Heart right ventricle (tissue), 16 donors: ENCODE data around the gene SALL4. TPM values are rescaled to one million over a fixed set of nuclear protein-coding genes. Genes with fewer than 3 reads are reported as not detected.

Source experiments
- ATAC-seq, 8 donors: fragments of 200-7000 bp; cut with Tn5 transposase; one replicate each; pipeline ENCODE4 v1.9.1; 2020; ENCODE audit warnings: mild to moderate bottlenecking in 8 of 8, moderate library complexity in 8 of 8, moderate number of reproducible peaks in 1 of 8
- DNase-seq, 2 donors: peaks; one replicate each; pipeline ENCODE4 v3.0.0-alpha.2; 2020
- H3K27ac ChIP-seq, 10 donors: fragments of 200-600 bp; sonication (generic) in 2 of 10; one replicate each; pipeline versions ENCODE4 v1.5.0 to v1.8.0; 2020 to 2022; ENCODE audit warnings: mild to moderate bottlenecking in 3 of 10
- H3K27me3 ChIP-seq, 7 donors: fragments of 200-600 bp; one replicate each; pipeline ENCODE4 v1.8.0; 2021 to 2022; ENCODE audit warnings: mild to moderate bottlenecking in 2 of 7
- H3K36me3 ChIP-seq, 9 donors: fragments of 200-600 bp; sonication (generic) in 1 of 9; one replicate each; pipeline versions ENCODE4 v1.5.0 to v1.8.0; 2020 to 2022; ENCODE audit warnings: mild to moderate bottlenecking in 2 of 9
- H3K4me1 ChIP-seq, 9 donors: fragments of 200-600 bp; sonication (generic) in 1 of 9; one replicate each; pipeline versions ENCODE4 v1.5.0 to v1.8.0; 2020 to 2022; ENCODE audit warnings: mild to moderate bottlenecking in 4 of 9
- H3K4me3 ChIP-seq, 10 donors: fragments of 200-600 bp; sonication (generic) in 2 of 10; one replicate each; pipeline versions ENCODE4 v1.5.0 to v1.8.0; 2020 to 2022; ENCODE audit warnings: mild to moderate bottlenecking in 7 of 10, moderate library complexity in 2 of 10
- H3K9me3 ChIP-seq, 11 donors: fragments of 200-600 bp in 10 of 11; sonication (generic) in 2 of 11; one replicate each; pipeline versions ENCODE4 v1.5.0 to v1.8.0; 2013 to 2022; ENCODE audit warnings: mild to moderate bottlenecking in 2 of 11, control low read depth in 1 of 11, moderate library complexity in 1 of 11
- WGBS, 2 donors: extraction: QIAGEN DNeasy Blood & Tissue Kit; methylation state at CpG; one replicate each; pipeline ENCODE4 v1.1.7; 2013; ENCODE audit warnings: inconsistent platforms in 1 of 2; 5-methylcytosine and 5-hydroxymethylcytosine counted together
- intact Hi-C, 10 donors: fragments of 100-400 bp; cut with DNase I; formaldehyde crosslinking; loops; one replicate each; pipeline versions ENCODE4 v1.11.1 to v1.14.2; 2022
- polyA plus RNA-seq, 2 donors: library from polyadenylated mRNA; stranded (reverse); fragments of 200-250 nt; gene quantifications; one replicate each; pipeline ENCODE4 v1.2.3, GENCODE V29; 2013
- total RNA-seq, 10 donors: library from RNA; stranded (reverse); fragmentation: NEBNext Ultra II Directional in 3 of 10; extraction: Animal tissue kit (Norgen Biotek cat#: 25700) in 3 of 10; gene quantifications; one replicate each; pipeline versions ENCODE4 v1.2.1 to v1.2.4, GENCODE V29; 2021 to 2023
- TF ChIP-seq, protein P1 (sequence below), 9 donors: fragments of 200-600 bp; sonication (generic) in 2 of 9; IDR thresholded peaks; one replicate each; pipeline versions ENCODE4 v1.5.0 to v1.8.0; 2021 to 2022; ENCODE audit warnings: antibody characterized with exemption in 9 of 9, mild to moderate bottlenecking in 5 of 9, moderate library complexity in 1 of 9
- donor health status: Arrhythmogenic right ventricular cardiomyopathy.
- donor health status: ischemic (EF 13 %, LVEDD 7.1; RV severe dilation, severe dysfunction).
- donor health status: healthy with polysubstance abuse.
- donor health status: DM: no; HTN: yes; CAD: no.
- donor health status: DM: no; HTN: no; CAD: no.
- donor health status: ischemic (EF 25% LVEDD 6.9; RV normal size, moderate dysfunction).
- donor health status: ischemic (EF 25% LVEDD 5.7; RV mildly dilated, moderate dysfunction).
- donor health status: healthy.
- donor health status: DM: yes; HTN: yes; CAD: no.
- donor health status: Ischemic cardiomyopathy.
- donor health status: ischemic (EF 35%, LVEDD 5.7; RV mildly dilated, moderate dysfunction).
- donor health status: nonischemic (EF 11% LVEDD 7.7; RV severe dilation, severe dysfunction).
- donor health status: DM: yes; HTN: yes; CAD: no.
- donor health status: PGD.
- donor health status: ischemic (EF 29% LVEDD 5.4; RV normal size, mild dysfunction).
- donor health status: nonischemic (EF 23%, LVEDD 6.1; RV moderate dilation, normal function).

The SALL4 gene
- total and polyA plus RNA-seq, 12 donors, result 0.01 to 0.22 (median 0.06) TPM; not detected in 6

DNA sequence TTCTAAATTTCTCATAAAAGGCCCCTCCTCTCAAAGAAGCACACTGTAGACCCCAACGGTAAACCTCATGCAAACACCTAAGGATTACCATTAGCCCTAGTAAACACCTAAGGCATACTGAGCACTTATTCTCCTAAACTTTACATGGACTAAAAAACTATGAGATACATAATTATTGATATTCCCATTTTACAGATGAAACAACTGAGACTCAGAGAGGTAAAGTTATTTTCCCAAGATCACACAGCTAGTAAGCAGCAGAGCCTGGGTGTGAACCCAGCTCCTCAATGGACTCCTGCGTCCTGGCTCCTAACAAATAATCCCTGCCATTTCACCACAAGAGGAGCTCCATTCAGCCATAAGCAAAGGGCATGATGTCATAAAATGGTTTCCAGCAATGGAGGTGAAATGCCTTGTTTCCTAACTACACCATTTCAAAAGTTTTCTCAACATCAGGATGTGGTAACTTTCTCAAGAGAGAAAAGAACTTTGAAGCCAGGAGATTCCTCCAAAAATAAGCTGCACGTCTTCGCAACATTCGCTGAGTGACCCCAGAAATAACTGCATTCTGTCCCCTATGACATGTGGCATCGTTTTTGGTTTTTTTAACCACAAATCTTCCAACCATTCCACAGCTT, 38.2 kb downstream of the SALL4 start:
- H3K36me3 ChIP-seq, result no peaks in the 10 kb centered on the region
- peaks cover 0 to 12% (median 0%) of the 10 kb centered on the region in 11 donors for H3K9me3 ChIP-seq
- peaks cover 0 to 24% (median 0%) of the 10 kb centered on the region in 7 donors for H3K27me3 ChIP-seq
- ATAC-seq (no peak), DNase-seq (no peak)
- intact Hi-C loops, result loop anchor here in 2 of 10 donors (10.0 kb wide), 1 partner anchor 109 kb away; no protein-coding TSS in a partner anchor
- TF ChIP-seq, protein P1, sequence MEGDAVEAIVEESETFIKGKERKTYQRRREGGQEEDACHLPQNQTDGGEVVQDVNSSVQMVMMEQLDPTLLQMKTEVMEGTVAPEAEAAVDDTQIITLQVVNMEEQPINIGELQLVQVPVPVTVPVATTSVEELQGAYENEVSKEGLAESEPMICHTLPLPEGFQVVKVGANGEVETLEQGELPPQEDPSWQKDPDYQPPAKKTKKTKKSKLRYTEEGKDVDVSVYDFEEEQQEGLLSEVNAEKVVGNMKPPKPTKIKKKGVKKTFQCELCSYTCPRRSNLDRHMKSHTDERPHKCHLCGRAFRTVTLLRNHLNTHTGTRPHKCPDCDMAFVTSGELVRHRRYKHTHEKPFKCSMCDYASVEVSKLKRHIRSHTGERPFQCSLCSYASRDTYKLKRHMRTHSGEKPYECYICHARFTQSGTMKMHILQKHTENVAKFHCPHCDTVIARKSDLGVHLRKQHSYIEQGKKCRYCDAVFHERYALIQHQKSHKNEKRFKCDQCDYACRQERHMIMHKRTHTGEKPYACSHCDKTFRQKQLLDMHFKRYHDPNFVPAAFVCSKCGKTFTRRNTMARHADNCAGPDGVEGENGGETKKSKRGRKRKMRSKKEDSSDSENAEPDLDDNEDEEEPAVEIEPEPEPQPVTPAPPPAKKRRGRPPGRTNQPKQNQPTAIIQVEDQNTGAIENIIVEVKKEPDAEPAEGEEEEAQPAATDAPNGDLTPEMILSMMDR (IDR thresholded peaks at IDR 0.05), result no peak
- H3K4me1 ChIP-seq, result peaks cover 0 to 19% (median 6%) of the 10 kb centered on the region in 9 donors
- WGBS, 2 donors, result 89 to 92% methylated on average over 6 of the region's 6 CpGs
- no peak overlapping the region for H3K27ac ChIP-seq
- H3K4me3 ChIP-seq, result no peak overlapping the region

DNA sequence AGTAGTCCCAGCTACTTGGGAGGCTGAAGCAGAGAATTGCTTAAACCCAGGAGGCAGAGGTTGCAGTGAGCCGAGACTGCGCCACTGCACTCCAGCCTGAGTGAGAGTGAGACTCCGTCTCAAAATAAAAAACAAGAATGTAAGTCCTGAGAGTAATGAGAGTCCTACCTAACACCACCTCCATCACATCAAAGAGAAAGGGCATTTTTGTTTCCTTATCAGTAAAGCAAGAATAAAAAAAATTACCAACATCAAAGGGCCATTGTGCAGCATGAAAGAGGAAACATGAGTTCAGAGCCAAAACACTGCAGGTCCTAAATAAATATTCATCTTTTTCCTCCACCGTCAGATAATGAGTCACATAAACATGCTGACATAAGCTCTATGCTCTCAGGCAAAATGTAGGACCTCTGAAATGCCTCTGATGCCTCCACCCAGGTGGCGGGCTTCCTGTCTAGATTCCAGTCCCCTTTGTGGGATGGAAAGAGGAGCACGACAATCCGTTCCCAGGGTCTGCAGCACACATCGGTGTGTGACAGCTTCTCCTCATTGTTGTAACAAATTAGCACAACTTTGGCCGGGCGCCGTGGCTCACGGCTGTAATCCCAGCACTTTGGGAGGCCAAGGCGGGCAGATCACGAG, 41.3 kb downstream of the SALL4 start:
- intact Hi-C loops, result loop anchor here in 2 of 10 donors (10.0 kb wide), 1 partner anchor 106 kb away; no protein-coding TSS in a partner anchor
- H3K27ac ChIP-seq, result no peak overlapping the region

DNA sequence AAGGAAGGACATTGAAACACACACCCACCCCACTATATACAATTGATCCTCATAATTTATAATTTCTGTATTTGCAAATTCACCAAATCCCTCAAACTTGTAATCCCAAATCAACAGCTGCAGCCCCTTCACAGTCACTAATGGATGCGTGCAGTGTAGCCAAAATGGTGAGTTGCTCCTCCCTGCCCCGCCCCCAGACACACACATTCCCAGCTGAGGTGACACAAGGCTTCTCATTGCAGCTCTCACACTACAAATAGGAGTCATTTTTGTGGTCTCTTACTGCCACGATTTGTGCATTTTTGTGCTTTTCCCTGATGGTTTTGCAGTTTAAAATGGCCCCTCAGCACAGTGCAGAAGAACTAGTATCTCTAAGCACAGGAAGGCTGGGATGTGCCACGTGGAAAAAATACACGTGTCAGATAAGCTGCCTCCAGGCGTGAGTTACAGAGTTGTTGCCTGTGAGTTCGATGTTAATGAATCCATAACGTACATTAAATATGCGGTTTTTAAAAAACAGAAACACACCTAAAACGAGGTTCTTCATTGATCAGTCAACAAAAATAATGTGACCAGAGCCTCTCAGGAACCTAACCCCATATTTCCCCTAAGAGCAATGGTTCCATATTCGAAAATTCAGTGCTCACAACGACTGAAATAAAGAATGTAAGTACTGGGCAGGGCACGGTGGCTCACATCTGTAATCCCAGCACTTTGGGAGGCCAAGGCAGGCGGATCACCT, 42.4 kb downstream of the SALL4 start:
- no peaks in the 10 kb centered on the region for H3K36me3 ChIP-seq
- peaks cover 0 to 12% (median 0%) of the 10 kb centered on the region in 11 donors for H3K9me3 ChIP-seq
- intact Hi-C loops, result loop anchor here in 2 of 10 donors (10.0 kb wide), 1 partner anchor 105 kb away; no protein-coding TSS in a partner anchor
- ATAC-seq, result no peak
- H3K4me1 ChIP-seq, result peaks cover 0 to 11% (median 0%) of the 10 kb centered on the region in 9 donors
- WGBS, 2 donors, result 90 to 91% methylated on average over 14 of the region's 14 CpGs
- no peaks in the 10 kb centered on the region for H3K27me3 ChIP-seq
- H3K4me3 ChIP-seq, result no peak overlapping the region
- H3K27ac ChIP-seq, result no peak overlapping the region
- TF ChIP-seq, protein P1 (IDR thresholded peaks at IDR 0.05), result no peak
- DNase-seq, result no peak

More for the DNA sequence above, 41.3 kb downstream of the SALL4 start:
- peaks cover 0 to 11% (median 0%) of the 10 kb centered on the region in 9 donors for H3K4me1 ChIP-seq
- TF ChIP-seq, protein P1 (IDR thresholded peaks at IDR 0.05), result no peak
- ATAC-seq (peak in 1 of 8 donors; percentile 37), DNase-seq (no peak)
- no peaks in the 10 kb centered on the region for H3K27me3 ChIP-seq
- peaks cover 0 to 12% (median 0%) of the 10 kb centered on the region in 11 donors for H3K9me3 ChIP-seq
- H3K4me3 ChIP-seq, result no peak overlapping the region
- no peaks in the 10 kb centered on the region for H3K36me3 ChIP-seq
- WGBS, 2 donors, result 75 to 76% methylated on average over 14 of the region's 14 CpGs

DNA sequence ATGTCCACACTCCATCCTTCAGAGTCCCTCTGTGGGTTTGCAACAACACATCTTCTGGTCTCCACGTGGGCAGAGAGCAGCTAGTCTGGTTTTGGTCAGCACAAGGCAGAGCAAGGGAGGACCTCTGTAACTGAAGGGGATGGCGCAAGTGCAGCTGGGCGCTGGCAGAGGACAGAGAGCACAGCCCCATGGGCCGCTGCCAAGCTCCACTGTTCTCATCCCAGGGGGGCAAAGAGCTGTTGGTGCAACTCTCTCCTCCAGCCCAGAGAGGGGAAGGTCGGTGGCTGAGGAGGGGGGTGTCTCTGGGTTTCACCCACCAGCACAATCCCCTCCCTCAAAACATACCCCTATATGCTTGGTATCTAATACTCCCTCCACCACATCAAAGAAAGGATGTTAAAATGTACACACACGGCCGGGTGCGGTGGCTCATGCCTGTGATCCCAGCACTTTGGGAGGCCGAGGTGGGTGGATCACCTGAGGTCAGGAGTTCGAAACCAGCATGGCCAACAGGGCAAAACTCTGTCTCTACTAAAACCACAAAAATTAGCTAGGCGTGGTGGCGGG, 43.3 kb downstream of the SALL4 start:
- no peak overlapping the region for H3K4me3 ChIP-seq
- H3K9me3 ChIP-seq, result peaks cover 0 to 12% (median 0%) of the 10 kb centered on the region in 11 donors
- intact Hi-C loops, result no loop called here
- no peak overlapping the region for H3K27ac ChIP-seq
- H3K4me1 ChIP-seq, result peaks cover 0 to 11% (median 0%) of the 10 kb centered on the region in 9 donors
- H3K36me3 ChIP-seq, result no peaks in the 10 kb centered on the region
- 86 to 89% methylated on average over 12 of the region's 12 CpGs for WGBS, 2 donors
- TF ChIP-seq, protein P1 (IDR thresholded peaks at IDR 0.05), result no peak
- DNase-seq (peak in 1 of 2 donors; percentile 44), ATAC-seq (peak; percentile 20 to 83 (median 62))
- H3K27me3 ChIP-seq, result no peaks in the 10 kb centered on the region
